Cardiac fibroblast (primary cell): Measurements from ENCODE around the gene C12orf56.

Source experiments
- DNase-seq, 2 donors: peaks; one replicate each; pipeline versions ENCODE4 v3.0.0 to v3.0.0-alpha.2; 2010; ENCODE audit warnings: low read depth in 2 of 2
- H3K4me3 ChIP-seq, 2 donors: replicated peaks in 1 of 2; 1 replicate in 1 of 2; 2 replicates in 1 of 2; pipeline ENCODE4 v1.5.1; 2011; ENCODE audit warnings: low read depth in 2 of 2, low read length in 2 of 2, mild to moderate bottlenecking in 2 of 2, moderate library complexity in 1 of 2
- TF ChIP-seq, protein P1 (sequence below): IDR thresholded peaks from one replicate; pipeline ENCODE4 v1.5.1; 2011; ENCODE audit warnings: low read depth, mild to moderate bottlenecking, low read length, inconsistent platforms

C12orf56 gene, protein sequence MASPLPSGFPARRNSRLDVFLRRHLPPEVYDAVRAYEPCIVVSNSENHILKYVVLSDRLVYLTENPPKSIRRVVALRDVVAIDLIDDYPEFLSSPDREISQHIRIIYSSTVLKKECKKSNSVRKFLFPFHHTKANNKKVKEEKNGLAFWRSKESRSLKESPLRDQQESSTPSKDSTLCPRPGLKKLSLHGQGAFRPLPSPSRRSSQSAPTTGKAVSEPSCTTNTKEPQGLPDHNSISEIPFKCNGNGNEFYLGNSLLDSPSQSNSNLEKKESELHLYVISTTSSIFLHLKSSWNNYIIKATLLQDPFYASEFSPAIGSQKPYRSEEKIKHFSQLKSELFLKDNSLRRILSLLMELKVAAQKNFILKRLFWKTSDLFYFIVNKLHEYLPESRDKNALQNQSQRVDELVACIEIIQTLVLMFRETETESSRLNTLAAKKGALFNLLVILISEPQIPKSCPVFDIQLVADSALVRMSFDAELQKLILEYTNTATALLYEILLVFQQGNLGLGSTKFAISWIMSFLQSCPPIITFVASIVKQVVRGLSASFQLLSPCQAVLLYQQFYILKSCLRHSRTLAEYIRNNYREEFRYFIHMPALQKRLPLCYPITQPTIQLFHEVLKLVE

DNA sequence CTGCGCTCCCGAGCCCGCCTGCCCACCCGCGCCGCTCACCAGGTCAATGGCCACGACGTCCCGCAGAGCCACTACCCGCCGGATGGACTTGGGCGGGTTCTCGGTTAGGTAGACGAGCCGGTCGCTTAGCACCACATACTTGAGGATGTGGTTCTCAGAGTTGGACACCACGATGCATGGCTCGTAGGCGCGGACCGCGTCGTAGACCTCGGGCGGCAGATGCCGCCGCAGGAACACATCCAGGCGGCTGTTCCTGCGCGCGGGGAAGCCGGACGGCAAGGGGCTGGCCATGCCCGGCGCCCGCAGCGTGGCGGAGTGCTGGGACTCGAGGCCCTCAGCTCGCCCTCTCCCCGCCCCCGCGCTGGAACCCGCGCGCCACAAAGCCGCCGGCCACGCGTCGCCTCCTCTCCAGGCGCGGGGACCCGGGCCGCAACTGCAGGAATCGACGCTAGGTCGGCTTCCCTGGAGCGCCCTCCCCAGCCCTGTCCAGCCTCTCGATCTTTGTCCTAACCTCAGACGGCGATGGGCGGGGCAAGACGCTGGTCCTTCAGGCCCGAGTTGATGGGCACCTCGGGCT, at the start of gene C12orf56:
Gene C12orf56 (minus strand): TSS at position 484 of the 577 bp plus-strand sequence. CDS start 193 bp downstream, at position 291.
- TF ChIP-seq, protein P1, sequence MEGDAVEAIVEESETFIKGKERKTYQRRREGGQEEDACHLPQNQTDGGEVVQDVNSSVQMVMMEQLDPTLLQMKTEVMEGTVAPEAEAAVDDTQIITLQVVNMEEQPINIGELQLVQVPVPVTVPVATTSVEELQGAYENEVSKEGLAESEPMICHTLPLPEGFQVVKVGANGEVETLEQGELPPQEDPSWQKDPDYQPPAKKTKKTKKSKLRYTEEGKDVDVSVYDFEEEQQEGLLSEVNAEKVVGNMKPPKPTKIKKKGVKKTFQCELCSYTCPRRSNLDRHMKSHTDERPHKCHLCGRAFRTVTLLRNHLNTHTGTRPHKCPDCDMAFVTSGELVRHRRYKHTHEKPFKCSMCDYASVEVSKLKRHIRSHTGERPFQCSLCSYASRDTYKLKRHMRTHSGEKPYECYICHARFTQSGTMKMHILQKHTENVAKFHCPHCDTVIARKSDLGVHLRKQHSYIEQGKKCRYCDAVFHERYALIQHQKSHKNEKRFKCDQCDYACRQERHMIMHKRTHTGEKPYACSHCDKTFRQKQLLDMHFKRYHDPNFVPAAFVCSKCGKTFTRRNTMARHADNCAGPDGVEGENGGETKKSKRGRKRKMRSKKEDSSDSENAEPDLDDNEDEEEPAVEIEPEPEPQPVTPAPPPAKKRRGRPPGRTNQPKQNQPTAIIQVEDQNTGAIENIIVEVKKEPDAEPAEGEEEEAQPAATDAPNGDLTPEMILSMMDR: no peak
- peak in 1 of 2 donors; percentile 13 for DNase-seq
- H3K4me3 ChIP-seq: peak within 1 kb of the TSS; percentile 40 to 48

GRCh38 chr12:64440100-64440499, 49.5 kb upstream of the C12orf56 start:
- DNase-seq: no peak
- TF ChIP-seq, protein P1: no peak
- H3K4me3 ChIP-seq: no peak overlapping the region

DNA sequence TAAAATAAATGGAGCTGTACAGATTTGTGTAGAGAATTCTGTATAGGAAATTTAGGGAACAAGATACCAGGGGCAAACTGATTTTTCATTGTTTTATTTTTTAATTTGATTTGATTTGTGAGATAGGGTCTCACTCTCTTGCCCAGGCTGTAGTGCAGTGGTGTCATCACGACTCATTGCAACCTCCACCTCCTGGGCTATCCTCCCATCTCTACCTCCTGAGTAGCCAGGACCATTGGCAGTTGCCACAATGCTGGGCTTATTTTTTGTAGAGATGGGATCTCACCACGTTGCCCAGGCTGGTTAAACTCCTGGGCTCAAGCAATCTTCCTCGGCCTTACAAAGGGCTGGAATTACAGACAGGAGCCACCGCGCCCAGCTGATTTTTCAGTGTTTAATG, 43.4 kb upstream of the C12orf56 start:
- no peak overlapping the region for H3K4me3 ChIP-seq
- TF ChIP-seq, protein P1: no peak
- no peak for DNase-seq

DNA sequence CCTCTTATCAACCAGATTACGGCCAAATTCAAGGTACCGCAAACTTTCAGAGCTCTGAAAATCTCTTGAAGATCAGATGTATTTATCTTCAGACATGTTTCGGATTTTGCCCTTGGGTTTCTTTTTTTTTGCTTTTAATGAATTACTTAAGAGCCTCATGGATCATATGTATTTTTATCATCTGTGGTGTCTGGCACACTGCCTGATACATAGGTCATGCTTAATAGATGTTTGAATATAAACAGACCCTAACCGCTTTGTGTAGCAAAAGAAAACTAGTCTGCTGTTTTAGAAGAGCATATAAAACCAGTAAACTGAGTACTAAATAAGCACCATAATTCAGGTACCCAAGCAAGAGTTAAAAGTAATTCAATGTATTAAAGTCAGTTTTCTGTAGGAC, 41.2 kb upstream of the C12orf56 start:
- TF ChIP-seq, protein P1: no peak
- DNase-seq: no peak
- H3K4me3 ChIP-seq: no peak overlapping the region

DNA sequence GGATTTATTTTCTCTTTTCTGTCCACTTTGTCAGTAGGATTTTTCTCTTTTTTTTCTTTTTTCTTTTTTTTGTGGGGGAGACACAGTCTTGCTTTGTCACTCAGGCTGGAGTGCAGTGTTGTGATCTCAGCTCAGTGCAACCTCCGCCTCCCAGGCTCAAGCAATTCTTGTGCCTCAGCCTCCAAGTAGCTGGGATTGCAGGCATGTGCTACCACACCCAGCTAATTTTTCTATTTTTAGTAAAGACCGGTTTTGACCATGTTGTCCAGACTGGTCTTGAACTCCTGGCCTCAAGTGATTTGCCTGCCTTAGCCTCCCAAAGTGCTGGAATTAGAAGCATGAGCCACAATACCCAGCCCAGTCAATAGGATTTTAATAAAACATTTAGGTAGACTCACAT, 40.3 kb upstream of the C12orf56 start:
- no peak overlapping the region for H3K4me3 ChIP-seq
- no peak for DNase-seq
- TF ChIP-seq, protein P1: no peak

DNA sequence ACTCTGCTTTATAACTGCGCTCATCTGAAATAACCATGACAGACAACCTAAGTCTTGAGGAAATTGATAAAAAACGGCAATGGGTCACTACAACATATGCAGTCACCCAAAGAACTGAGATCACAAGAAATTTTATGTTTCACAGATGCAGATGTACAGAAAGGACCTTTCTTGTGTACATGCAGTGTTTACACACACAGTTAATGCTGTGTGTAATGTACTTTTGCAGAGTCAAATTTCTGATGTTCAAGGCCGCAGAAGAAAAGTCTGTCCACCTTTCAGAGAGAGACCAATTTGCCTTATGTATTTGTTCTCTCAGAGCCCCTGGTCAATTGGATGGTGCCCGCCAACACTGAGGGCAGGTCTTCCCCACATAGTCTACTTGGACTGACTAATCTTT, 38.4 kb upstream of the C12orf56 start:
- no peak for DNase-seq
- H3K4me3 ChIP-seq: no peak overlapping the region
- TF ChIP-seq, protein P1: no peak
